GM12872 (cell line): Measurements from ENCODE around the gene PGBD5.

Experiments used
- CTCF ChIP-seq: IDR thresholded peaks from 3 replicates; pipeline ENCODE4 v1.5.1; 2011; ENCODE audit warnings: low read depth, mild to moderate bottlenecking, low read length, moderate library complexity; ENCODE audit not compliant: insufficient read depth

The PGBD5 gene

DNA sequence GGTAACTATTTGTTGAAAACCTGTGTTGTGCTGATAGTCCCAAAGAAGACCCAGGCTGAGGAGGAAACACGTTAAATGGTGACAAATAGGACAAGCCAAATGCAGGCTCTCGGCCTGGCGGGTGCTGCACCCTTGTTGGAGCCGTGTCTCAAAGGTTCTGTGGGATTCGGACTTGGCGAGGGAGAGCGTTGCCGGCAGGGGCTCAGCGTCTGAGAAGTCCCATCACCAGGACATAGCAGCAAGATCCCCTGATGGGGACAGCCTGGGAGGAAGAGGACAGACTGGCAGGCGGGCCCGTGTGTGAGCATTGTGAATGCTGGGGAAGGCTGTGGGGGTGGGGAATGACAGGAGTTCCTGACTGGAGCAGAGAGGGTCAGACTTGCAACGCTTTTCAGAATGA is 142.5 kb downstream of the PGBD5 start:
- no peak for TF ChIP-seq CTCF

- no peak for TF ChIP-seq CTCF
Measured at GRCh38 chr1:230282157-230282556, 144.0 kb downstream of the PGBD5 start.

DNA sequence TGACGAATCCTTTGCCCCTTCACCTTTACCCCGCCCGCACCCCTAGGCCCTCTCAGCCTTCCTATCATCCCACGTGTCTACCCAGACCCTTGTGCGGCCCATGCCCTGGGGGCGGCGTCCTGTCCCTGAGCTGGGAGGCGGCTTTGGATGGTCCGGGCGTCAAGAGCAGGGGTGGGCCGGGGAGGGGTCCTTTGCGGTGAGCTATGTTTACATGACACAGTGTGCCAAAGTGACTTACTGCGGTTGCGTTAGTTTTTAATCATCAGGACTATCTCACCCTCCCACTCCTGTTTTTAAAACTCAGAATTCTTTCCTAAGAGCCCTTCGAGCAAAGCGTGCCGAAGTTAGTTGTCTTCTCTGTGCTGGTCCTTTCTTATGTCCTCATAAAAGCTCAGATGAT is 144.6 kb downstream of the PGBD5 start:
- no peak for TF ChIP-seq CTCF

DNA sequence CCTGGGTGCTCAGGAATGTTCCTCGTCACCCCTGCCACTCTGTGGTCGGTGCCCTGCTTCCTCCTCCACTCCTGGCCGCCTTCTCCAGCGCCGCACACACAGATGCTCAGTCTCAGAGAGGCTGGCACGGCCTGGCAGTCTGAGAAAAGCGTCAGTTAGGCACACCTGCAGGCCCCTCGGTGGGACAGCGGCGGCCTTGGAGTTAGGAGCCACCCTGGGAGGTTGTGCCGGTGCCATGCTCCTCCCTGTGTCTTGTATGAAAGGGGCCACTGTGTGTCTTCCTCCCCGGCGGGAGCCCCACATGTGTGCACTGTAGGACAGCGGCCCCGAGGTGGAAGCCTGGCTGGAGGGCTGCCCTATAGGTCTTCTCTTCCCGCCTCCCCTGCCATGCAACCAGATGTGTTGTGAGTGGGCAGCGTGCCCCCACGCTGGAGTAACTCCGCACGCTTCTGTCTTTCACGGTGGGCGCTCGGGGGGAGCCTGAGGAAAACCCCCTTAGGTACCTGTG is 145.2 kb downstream of the PGBD5 start:
- no peak for TF ChIP-seq CTCF

DNA sequence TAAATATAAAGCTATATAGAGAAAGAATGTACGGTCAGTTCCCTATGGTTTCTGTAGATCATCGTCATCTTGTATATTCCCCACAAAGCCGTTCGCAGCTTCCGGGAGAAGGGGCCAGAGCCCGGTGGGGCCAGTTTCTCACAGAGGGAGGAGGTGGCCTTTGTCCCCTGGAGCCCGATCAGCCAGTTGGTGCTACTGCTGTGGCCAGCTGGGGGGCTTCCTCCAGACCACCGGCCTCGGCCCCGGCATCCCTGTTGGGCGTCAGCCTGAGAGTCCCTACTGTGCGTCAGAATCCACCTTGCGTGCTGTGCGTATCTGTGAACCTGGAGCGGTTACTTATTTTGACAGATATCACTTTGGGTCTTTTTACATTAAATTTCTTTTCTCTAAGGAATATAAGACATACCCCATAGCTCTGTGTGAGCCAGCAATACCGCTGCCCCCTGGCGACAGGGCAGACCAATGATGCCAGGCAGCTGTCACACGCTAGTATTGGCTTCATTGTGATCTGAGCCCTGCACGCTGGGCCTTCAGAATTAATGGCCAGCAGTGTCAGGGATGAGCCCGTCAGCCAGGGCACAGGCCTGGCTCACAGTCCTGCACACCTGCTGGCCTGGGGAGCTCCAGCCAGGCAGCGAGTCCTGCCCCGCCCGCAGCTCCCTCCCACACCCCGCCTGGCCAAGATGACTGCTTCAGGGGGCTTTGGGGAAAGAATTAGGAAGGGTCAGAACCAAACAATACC is 145.9 kb downstream of the PGBD5 start:
- TF ChIP-seq CTCF, result no peak

DNA sequence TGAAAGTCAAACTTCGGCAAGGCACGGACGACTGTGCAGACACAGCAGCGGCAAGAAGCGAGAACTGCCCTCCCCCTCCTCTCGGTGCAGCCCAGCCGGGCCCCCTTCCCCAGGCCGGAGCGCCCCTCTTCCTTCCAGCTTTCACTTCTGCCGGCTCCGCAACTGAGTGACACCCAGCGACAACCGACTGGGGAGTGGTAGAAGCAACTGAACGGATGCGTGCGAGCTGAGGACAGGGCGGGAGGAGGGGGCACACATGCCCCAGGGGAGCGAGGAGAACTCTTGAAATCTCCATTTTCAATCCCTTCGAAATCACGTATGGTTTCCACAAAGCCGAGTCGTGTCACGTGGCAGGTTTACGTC is 146.6 kb downstream of the PGBD5 start:
- TF ChIP-seq CTCF, result no peak

GRCh38 chr1:230278871-230279582 is 147.1 kb downstream of the PGBD5 start:
- TF ChIP-seq CTCF, result no peak
